Activated T-helper 17 cell treated with anti-CD3 and anti-CD28 coated beads, Interleukin-2, amount 50 U/mL, for 72 hours (primary cell): Measurements from ENCODE around the gene DBI. TPM values are rescaled to one million over a fixed set of nuclear protein-coding genes. Genes with fewer than 3 reads are reported as not detected.
"Not testable (repeated sequence)": the region's sequence is repeated elsewhere in the genome, so short reads cannot be mapped to it uniquely, and the experiment has no call there.

ENCODE experiments used
- ATAC-seq: fragments of 150-1000 bp; cut with Tn5 transposase; replicated peaks from 2 replicates; pipeline ENCODE4 v1.10.0; 2021; ENCODE audit warnings: mild to moderate bottlenecking, moderate library complexity
- H3K27ac Mint-ChIP-seq: one replicate; pipeline ENCODE4 v1.8.0; 2022; ENCODE audit warnings: mixed read lengths
- H3K27me3 Mint-ChIP-seq: one replicate; pipeline ENCODE4 v1.8.0; 2022; ENCODE audit warnings: mixed read lengths
- H3K36me3 Mint-ChIP-seq: one replicate; pipeline ENCODE4 v1.8.0; 2022; ENCODE audit warnings: low read depth, mild to moderate bottlenecking, mixed read lengths
- H3K4me1 Mint-ChIP-seq: one replicate; pipeline ENCODE4 v1.8.0; 2022; ENCODE audit warnings: mixed read lengths
- H3K4me3 Mint-ChIP-seq: one replicate; pipeline ENCODE4 v1.8.0; 2022; ENCODE audit warnings: mild to moderate bottlenecking, mixed read lengths
- H3K9me3 Mint-ChIP-seq: one replicate; pipeline ENCODE4 v1.8.0; 2022; ENCODE audit warnings: mixed read lengths
- total RNA-seq, 2 donors: library from RNA; stranded (reverse); gene quantifications; one replicate each; pipeline ENCODE4 v1.2.3, GENCODE V29; 2022

The DBI gene
- total RNA-seq, 2 donors from 2014 or later = 82.5 to 129 TPM

- no peak overlapping the region for H3K4me3 Mint-ChIP-seq
- H3K4me1 Mint-ChIP-seq = no peaks in the 10 kb centered on the region
- no peak overlapping the region for H3K27ac Mint-ChIP-seq
- no peaks in the 10 kb centered on the region for H3K9me3 Mint-ChIP-seq
- H3K36me3 Mint-ChIP-seq = no peaks in the 10 kb centered on the region
- ATAC-seq = no peak
- no peaks in the 10 kb centered on the region for H3K27me3 Mint-ChIP-seq
Measured at GRCh38 chr2:119349289-119349688, 17.5 kb upstream of the DBI start.

- H3K9me3 Mint-ChIP-seq = no peaks in the 10 kb centered on the region
- H3K4me1 Mint-ChIP-seq = peaks cover under 1% of the 10 kb centered on the region
- no peaks in the 10 kb centered on the region for H3K27me3 Mint-ChIP-seq
- no peak for ATAC-seq
- no peaks in the 10 kb centered on the region for H3K36me3 Mint-ChIP-seq
- H3K27ac Mint-ChIP-seq = no peak overlapping the region
- H3K4me3 Mint-ChIP-seq = no peak overlapping the region
Measured at GRCh38 chr2:119350311-119350998, 16.3 kb upstream of the DBI start.

GRCh38 chr2:119352357-119352756 is 14.4 kb upstream of the DBI start:
- H3K4me3 Mint-ChIP-seq = no peak overlapping the region
- H3K9me3 Mint-ChIP-seq = no peaks in the 10 kb centered on the region
- H3K27me3 Mint-ChIP-seq = no peaks in the 10 kb centered on the region
- peaks cover 5% of the 10 kb centered on the region for H3K4me1 Mint-ChIP-seq
- H3K36me3 Mint-ChIP-seq = no peaks in the 10 kb centered on the region
- H3K27ac Mint-ChIP-seq = no peak overlapping the region
- ATAC-seq = no peak

- no peaks in the 10 kb centered on the region for H3K36me3 Mint-ChIP-seq
- H3K27ac Mint-ChIP-seq = no peak overlapping the region
- H3K27me3 Mint-ChIP-seq = no peaks in the 10 kb centered on the region
- H3K9me3 Mint-ChIP-seq = no peaks in the 10 kb centered on the region
- ATAC-seq = no peak
- H3K4me3 Mint-ChIP-seq = no peak overlapping the region
- peaks cover 5% of the 10 kb centered on the region for H3K4me1 Mint-ChIP-seq
Measured at GRCh38 chr2:119354860-119355259, 11.9 kb upstream of the DBI start.

- H3K4me1 Mint-ChIP-seq = peaks cover 5% of the 10 kb centered on the region
- no peak overlapping the region for H3K4me3 Mint-ChIP-seq
- H3K27me3 Mint-ChIP-seq = no peaks in the 10 kb centered on the region
- no peaks in the 10 kb centered on the region for H3K9me3 Mint-ChIP-seq
- no peaks in the 10 kb centered on the region for H3K36me3 Mint-ChIP-seq
- no peak for ATAC-seq
- no peak overlapping the region for H3K27ac Mint-ChIP-seq
Measured at GRCh38 chr2:119359774-119360173, 7.0 kb upstream of the DBI start.

GRCh38 chr2:119360423-119360966 is 6.3 kb upstream of the DBI start:
- Mint-ChIP-seq H3K4me3 (no peak overlapping the region), H3K4me1 (peaks cover 12% of the 10 kb centered on the region), H3K36me3 (no peaks in the 10 kb centered on the region), H3K27me3 (no peaks in the 10 kb centered on the region), H3K27ac (no peak overlapping the region), H3K9me3 (no peaks in the 10 kb centered on the region)
- no peak for ATAC-seq

GRCh38 chr2:119364798-119365197 is 2.0 kb upstream of the DBI start:
- Mint-ChIP-seq H3K4me1 (peaks cover 14% of the 10 kb centered on the region), H3K27ac (no peak overlapping the region), H3K4me3 (peak overlapping the region; percentile 97), H3K27me3 (no peaks in the 10 kb centered on the region), H3K9me3 (no peaks in the 10 kb centered on the region), H3K36me3 (peaks cover 30% of the 10 kb centered on the region)
- ATAC-seq = no peak

- Mint-ChIP-seq H3K4me3 (peak overlapping the region; percentile 97), H3K9me3 (no peaks in the 10 kb centered on the region)
Measured at GRCh38 chr2:119365436-119365835, 1.3 kb upstream of the DBI start.

GRCh38 chr2:119366161-119366648 is 572 bp upstream of the DBI start:
- ATAC-seq = no peak
- Mint-ChIP-seq H3K4me3 (peak overlapping the region; percentile 97), H3K27me3 (no peaks in the 10 kb centered on the region)

More at GRCh38 chr2:119365436-119365835, 1.3 kb upstream of the DBI start:
- ATAC-seq = no peak
- peaks cover 37% of the 10 kb centered on the region for H3K36me3 Mint-ChIP-seq
- no peaks in the 10 kb centered on the region for H3K27me3 Mint-ChIP-seq
- H3K27ac Mint-ChIP-seq = peak overlapping the region; percentile 95
- peaks cover 18% of the 10 kb centered on the region for H3K4me1 Mint-ChIP-seq

GRCh38 chr2:119367472-119368099 is 809 bp downstream of the DBI start:
- Mint-ChIP-seq H3K36me3 (peaks cover 58% of the 10 kb centered on the region), H3K27me3 (no peaks in the 10 kb centered on the region), H3K4me1 (peaks cover 18% of the 10 kb centered on the region), H3K27ac (peak overlapping the region; percentile 95), H3K9me3 (no peaks in the 10 kb centered on the region), H3K4me3 (peak overlapping the region; percentile 97)
- ATAC-seq = peak; percentile 48

More at GRCh38 chr2:119366161-119366648, 572 bp upstream of the DBI start:
- peak overlapping the region; percentile 95 for H3K27ac Mint-ChIP-seq
- peaks cover 44% of the 10 kb centered on the region for H3K36me3 Mint-ChIP-seq
- no peaks in the 10 kb centered on the region for H3K9me3 Mint-ChIP-seq
- peaks cover 18% of the 10 kb centered on the region for H3K4me1 Mint-ChIP-seq

- Mint-ChIP-seq H3K36me3 (peaks cover 81% of the 10 kb centered on the region), H3K4me3 (no peak overlapping the region), H3K27ac (no peak overlapping the region), H3K27me3 (no peaks in the 10 kb centered on the region), H3K4me1 (peaks cover 18% of the 10 kb centered on the region), H3K9me3 (no peaks in the 10 kb centered on the region)
- no peak for ATAC-seq
Measured at GRCh38 chr2:119369845-119370244, 3.1 kb downstream of the DBI start.

GRCh38 chr2:119371111-119371510 is 4.3 kb downstream of the DBI start:
- no peaks in the 10 kb centered on the region for H3K27me3 Mint-ChIP-seq
- H3K4me3 Mint-ChIP-seq = no peak overlapping the region
- peaks cover 85% of the 10 kb centered on the region for H3K36me3 Mint-ChIP-seq
- H3K9me3 Mint-ChIP-seq = no peaks in the 10 kb centered on the region
- peaks cover 5% of the 10 kb centered on the region for H3K4me1 Mint-ChIP-seq
- H3K27ac Mint-ChIP-seq = no peak overlapping the region
- no peak for ATAC-seq

GRCh38 chr2:119372778-119373568 is 6.2 kb downstream of the DBI start:
- Mint-ChIP-seq H3K27me3 (no peaks in the 10 kb centered on the region), H3K4me3 (no peak overlapping the region), H3K4me1 (peaks cover 4% of the 10 kb centered on the region), H3K27ac (no peak overlapping the region), H3K9me3 (no peaks in the 10 kb centered on the region), H3K36me3 (peaks cover 72% of the 10 kb centered on the region)
- ATAC-seq = no peak

- not testable (repeated sequence) for ATAC-seq, H3K4me1 Mint-ChIP-seq, H3K9me3 Mint-ChIP-seq, H3K4me3 Mint-ChIP-seq, H3K27ac Mint-ChIP-seq, H3K27me3 Mint-ChIP-seq
- peaks cover 62% of the 10 kb centered on the region for H3K36me3 Mint-ChIP-seq
Measured at GRCh38 chr2:119373907-119374745, 7.3 kb downstream of the DBI start.
